GM18519 (cell line): ENCODE data around the gene UTP25.
"Not testable (repeated sequence)": the region's sequence is repeated elsewhere in the genome, so short reads cannot be mapped to it uniquely, and the experiment has no call there.

Source experiments
- ATAC-seq: cut with Tn5 transposase; IDR thresholded peaks from one replicate; pipeline ENCODE4 v1.9.1; 2021; ENCODE audit warnings: mild to moderate bottlenecking, moderate library complexity; ENCODE audit not compliant: unreplicated experiment, low FRiP score

Gene UTP25, protein sequence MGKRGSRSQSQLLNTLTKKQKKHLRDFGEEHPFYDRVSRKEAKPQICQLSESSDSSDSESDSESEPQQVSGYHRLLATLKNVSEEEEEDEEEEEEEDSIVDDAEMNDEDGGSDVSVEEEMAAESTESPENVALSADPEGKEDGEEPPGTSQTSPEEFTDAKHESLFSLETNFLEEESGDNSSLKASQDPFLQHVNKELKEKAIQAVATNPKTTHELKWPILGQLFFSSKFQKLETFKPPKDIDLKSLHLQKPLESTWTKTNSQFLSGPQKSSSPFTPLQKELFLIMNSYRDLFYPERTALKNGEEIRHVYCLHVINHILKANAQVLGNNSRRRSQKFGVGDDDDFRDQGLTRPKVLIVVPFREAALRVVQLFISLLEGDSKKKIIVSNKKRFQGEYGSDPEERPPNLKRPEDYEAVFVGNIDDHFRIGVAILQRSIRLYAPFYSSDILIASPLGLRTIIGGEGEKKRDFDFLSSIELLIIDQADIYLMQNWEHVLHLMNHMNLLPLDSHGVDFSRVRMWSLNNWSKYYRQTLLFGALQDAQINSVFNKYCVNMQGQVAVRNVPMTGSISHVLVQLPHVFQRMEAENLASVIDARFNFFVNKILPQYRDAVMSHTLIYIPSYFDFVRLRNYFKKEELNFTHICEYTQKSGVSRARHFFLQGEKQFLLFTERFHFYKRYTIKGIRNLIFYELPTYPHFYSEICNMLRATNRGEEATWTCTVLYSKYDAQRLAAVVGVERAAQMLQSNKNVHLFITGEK

DNA sequence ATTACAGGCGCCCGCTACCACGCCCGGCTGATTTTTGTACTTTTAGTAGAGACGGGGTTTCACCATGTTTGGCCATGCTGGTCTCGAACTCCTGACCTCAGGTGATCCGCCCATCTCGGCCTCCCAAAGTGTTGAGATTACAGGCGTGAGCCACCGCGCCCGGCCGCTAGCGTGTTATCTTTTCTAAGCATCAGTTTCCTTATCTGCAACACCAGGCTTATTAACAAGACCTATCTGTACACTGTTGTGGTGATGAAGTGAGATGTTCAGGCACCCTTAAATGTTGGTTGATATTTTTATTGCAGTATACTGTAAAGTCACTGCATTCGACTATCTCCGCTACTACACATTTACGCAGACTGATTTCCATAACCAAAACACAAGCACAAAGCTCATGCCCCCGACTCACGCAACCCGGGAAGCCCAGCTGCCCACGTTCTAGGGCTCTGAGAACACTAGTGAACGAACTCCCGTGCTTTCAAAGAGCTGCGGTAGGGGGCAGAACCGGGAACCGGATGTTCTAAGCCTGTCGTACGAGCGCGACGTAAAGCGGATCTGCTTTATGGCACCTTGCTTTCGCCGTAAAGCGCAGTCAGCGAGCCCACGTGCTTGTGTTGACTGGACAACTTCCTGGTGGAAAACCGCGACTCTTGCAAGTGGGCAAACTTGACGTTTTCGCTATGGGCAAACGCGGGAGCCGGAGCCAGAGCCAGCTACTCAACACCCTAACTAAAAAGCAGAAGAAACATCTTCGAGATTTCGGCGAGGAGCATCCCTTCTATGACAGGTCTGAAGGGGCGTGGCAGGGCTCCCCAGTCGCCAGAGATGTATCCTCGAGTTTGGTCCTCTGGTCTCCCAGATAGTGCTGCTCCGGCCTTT lies at the start of gene UTP25:
UTP25 (plus strand) TSS at position 589 of the 879 bp plus-strand sequence; CDS start at position 681, 92 bp downstream.
- peak; percentile 75 for ATAC-seq

DNA sequence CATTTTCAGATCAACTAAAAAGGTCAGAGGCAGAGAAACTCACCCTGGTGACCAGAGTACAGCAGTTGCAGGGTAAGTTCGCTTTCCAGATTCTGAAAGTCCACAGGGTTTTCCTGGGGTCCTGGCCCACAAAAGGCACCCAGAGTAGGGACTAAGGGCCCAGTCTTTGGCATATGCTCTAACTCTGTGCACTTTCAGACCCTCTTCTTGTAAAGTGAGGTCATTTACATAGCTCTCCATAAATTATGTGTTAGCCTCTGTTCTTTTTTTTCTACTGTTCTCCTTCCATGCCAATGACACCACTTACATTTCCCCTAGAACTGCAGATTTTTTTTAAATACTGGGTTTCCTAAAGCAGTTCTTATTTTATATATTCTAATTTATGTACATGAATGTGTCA lies 49.7 kb upstream of the UTP25 start:
- ATAC-seq = no peak

DNA sequence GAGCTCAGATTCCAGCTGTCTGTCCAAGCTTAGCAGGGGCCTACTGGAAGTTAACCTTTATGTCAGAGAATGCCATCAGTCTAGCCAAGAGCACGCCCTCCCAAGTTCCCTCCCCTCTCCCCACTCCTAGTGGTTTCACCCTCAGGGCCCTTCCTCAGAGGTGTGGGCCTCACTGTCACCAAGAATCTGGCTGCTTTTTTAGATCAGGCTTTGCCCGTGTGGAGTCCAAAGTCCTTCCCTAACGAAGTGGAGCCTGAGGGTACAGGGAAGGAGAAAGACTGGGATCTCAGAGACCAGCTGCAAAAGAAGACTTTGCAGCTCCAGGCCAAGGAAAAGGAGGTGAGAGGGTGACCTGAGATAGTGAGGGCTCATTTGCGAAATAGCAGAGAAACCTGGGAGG lies 47.5 kb upstream of the UTP25 start:
- no peak for ATAC-seq

DNA sequence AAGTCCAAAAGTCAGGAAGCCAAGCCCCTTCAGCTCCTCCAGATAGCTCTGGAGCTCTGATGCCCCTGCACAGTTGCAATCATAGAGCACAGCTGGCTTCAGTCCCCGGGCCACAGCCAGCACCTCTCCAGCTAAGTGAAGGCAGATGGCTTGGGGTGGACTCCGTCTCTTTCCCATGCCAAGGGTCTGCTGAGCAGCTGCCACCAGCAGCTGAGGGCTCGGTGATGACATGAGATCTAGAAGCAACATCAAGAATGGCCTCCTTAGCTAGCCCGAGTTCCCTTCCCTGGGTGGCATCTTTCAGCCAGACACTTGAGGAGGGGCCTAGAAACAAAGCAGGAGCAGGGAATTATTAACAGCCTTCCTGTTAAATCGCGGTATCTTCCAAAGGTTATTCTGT lies 44.4 kb upstream of the UTP25 start:
- ATAC-seq = no peak

DNA sequence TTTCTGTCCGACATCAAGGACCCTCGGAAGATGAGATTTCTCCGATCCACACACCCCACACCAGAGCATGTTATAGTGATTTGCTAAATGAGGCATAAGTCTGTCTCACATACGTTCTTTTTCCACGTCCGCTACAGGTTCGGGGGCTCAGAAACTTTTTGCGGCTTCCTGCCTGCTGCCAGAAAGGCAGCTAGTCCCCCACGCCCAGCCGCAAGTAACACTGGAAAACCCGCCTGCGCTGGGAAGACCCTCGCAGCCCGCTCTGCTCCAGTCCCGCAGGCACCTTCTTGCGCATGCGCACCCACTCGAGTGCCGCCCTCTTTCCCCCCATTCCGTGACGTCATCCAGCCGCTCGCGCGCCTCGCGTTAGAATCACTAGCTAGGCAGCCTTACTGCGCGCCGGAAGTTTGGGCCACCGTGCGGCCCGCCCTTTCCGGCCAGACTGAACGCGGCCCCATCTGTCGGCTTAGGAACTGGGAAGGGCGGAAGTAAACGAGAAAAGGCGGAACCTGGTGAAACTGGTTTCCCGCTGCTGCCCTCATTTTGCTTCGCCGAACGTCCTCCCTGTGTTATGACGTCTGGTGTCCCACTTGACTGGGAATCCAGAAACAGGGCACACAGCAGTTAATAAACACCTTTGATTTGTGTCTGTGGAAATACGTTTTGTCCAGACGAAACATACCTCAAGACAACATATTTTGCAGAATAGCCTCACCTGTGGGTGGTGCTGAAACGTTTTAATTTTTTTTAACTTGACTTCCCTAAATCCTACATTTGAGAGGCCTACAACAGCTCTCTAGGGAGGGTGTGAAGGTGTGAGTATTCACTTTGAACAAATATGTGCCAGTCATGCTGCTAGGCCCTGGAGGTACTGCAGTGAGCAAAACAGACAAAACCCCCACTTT lies 43.3 kb upstream of the UTP25 start, which contains the start of gene C1orf74:
C1orf74 (minus strand) TSS at position 295 of the 905 bp plus-strand sequence. CDS start 925 bp downstream, outside the sequence.
- ATAC-seq = peak; percentile 95

DNA sequence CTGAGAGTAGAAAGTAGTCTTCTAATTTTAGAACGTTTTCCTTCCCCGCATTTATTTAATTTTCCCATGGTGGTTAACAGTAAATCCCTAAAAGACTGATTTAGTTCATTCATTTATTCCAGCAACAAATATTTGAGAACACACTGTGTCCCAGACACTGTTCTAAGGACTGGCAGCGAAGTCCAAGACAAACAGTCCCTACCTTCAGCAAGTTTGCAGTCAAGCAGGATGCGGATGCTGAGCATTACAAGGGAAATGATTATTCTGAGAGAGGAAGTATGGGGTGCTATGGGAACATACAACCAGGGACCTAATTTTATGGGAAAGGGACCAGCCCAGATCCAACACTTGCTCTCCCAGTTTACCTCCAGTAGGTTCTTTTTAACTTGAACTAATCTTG lies 42.2 kb upstream of the UTP25 start:
- no peak for ATAC-seq

DNA sequence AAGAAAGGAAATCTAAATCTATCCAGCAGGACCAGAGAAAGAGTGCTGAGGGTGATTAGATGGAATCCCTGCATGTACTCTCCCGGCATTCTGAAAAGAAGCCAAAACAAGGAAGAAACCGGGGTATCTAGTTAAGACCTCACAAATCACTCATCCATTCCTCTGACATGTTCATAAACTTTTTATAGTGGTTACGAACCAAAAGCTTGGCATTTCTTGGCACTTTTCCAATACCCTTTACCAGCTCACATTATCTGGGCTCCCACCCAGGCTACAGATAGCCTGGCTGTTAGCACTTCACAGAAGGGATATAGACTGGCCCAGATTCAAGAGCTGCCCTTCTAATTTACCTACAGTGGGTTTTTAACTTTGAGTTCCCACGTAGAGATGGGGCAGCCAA lies 41.6 kb upstream of the UTP25 start:
- ATAC-seq = no peak

DNA sequence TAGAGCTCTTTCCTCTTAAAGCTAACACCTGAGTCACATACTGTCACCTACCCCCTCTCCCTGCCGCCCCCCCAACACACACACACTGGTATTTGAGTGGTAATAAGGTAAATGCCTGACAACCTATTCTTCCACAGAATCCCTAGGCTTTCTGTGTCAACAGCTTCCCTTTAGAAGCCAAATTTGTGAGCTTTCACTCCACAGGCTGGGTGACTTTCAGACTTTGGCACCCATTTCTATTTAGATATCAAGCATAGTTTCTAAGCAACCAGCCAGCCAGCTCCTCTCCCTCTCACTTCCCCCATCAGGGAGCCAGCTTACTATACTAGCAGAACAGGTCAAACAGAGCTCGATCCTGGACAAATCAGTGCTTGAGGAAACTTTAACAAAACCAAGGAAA lies 40.2 kb upstream of the UTP25 start:
- ATAC-seq = no peak

DNA sequence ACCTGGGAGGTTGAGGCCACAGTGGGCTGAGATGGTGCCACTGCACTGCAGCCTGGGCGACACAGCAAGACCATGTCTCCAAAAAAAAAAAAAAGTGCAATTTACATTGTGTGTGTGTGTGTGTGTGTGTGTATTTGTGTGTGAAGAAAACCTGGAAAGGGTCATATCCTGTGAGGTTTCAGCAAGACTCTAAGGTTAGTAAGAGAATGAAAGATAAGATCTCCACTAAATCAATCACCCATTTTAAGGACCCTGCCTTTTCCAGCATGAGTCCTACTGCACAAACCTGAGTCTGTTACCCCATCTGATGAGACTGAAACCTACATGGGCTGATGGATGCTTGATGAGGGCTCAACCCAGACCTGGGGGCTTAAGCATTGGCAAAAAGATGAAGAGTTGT lies 38.5 kb upstream of the UTP25 start:
- ATAC-seq = no peak

DNA sequence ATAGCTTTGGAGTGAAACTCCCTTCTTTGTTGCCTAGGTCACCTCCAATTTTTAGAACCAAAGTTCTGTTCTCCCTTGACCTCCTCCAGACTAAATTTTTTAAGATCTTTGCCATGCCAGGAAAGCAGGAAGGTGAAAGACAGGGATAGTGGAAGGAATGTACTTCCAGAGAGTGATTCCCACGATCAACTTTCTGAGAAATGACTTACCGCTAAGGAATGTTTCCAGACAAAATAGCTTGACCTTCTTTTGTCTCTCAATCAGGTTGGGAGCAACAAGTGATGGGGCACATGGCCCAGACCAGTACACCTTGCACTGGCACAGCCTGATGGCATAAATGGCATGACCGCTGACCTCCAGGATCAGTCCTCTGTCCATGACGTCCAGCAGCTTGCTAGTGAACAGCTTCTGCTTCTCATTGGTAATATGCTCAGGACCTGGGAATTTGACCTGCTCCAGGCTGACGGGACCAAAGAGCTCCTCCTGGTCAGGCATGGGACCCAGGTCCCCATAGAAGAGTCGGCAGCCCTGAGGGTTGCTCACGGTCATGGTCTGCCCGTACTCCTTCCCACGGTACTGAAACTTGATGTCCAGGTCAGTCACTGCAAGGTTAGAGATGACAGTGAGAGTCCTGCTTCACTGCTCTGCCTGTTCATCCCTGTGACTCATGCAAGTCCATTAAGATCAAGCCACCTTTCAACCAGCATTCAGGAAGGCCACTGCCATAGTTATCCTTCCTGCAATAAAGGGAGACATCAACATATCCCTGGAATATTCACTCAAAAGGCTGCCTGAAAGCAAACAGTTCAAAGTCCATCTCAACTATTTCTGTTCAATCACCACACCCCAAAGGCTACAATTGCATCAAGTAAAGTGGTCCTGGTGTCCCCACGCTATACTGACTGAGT lies 37.2 kb upstream of the UTP25 start:
- ATAC-seq = no peak

DNA sequence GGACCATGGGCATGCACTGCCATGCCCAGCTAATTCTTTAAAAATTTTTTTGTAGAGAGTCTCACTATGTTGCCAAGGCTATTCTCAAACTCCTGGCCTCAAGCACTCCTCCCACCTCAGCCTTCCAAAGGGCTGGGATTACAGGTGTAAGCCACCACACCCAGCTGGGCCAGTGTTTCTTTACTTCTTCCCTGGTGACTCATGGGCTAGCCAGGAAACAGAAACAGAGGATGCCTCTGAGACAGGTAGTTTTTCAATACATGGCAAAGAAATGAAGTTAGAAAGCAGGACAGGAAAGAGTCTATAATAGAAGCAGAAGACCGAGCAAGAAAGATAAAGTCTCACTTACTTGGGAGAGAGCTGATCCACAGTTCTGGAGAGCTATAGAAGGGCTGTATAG lies 35.9 kb upstream of the UTP25 start:
- no peak for ATAC-seq

DNA sequence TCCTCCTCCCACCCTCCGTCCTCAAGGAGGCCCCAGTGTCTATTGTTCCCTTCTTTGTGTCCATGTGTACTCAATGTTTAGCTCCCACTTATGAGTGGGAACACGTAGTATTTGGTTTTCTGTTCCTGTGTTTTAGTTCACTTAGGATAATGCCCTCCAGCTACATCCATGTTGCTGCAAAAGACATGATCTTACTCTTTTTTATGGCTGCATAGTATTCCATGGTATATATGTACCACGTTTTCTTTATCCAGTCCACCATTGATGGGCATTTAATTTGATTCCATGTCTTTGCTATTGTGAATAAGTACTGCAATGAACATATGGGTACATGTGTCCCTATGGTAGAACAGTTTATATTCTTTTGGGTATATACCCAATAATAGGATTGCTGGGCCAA lies 34.1 kb upstream of the UTP25 start:
- ATAC-seq = not testable (repeated sequence)

DNA sequence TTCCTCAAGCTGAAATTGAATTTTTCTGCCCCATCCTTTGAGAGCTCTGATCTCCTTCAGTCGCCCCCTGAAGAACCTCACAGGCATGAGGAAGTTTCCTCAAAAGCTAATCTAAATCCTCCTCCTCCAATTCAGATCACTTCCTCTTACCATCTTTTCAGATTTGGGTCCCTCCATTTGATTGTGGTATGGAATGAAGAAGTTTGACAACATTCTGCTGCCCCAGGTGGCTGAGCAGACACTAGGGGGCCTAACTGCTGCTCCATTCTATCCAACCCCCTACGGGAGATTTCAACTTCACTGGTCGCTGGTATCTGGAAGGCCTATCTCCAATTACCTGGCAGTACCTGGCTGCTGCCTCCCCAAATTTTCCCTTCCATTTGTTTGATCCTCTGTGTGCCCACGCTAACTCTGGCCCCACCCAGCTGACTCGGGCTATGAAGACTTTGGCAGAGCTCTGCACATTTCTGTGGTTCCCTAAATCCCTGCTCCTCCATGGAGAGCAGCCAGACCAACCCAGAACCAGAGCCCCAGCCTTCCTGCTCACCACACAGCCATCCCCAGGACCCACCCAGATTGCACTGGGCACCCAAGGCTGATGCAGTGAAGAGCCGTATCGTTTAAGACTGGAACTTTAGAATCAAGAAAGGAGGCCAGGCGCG lies 29.7 kb upstream of the UTP25 start:
- ATAC-seq = no peak

DNA sequence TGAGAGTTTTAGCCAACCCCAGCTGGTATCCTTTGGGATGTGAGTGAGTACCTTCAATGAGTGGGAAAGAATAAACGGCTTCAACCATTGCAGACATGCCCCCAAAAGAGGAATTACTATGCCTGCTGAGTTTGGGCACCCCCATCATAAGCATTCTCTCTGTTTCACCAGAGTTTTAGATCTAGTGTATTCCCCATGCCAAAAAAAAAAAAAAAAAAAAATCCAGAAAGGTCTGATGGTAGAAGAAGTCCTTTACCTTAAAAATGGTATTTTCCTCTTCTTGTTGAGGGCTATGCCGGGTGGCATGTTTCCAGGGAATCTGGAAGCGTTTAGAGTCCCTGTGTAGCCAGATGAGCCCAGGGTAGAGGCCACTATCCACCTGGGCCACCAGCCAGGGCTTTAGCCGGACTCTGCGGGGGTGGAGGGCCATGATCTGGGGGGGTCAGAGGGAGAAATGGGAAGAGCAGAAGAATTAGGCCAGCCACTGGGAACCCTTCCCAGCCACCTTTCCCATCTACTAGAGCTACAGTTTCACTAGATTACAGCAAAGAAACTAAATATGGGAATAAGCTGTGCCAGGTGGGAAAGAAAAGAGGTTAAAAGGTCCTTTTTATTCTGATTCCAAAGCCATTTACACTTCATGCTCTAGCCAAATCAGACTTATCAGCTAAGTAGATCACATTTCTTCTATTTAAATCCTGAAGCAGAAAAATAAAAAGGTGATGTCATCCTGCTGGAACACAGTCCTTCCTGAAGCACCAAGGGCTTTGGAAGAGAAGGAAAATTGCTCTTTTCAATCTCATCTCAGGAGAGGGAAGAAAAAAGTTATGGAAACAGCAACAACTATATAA lies 26.6 kb upstream of the UTP25 start:
- ATAC-seq = no peak

DNA sequence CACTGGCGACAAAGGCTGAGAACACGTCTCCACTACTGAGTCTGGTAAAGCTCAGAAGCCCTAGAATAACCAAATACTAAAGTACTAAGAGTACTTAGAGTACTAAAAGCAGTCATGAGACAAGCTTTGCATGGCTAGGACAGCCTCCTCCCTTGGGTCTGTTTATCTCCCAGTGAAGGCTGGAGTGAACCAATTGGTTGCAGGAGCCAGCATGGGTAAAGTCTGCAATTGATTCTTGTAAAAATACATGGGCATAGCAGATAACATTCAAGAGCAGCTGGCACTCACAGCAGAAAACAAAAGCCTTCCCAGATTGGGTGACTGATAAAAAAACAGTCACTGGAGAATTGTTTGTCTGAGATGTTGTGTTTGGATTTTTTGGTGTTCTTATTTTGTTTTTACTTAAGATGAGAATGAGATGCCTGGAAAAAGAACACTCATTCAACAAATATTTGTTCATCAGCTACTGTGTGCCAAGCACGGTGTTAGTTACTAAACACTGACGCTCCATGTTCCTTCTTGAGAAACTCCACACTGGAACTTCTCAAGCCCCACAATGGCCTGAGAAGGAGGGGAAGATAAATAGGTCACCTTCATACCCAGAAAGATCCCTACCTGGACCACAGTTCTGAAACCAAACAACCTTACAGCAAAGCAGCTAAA lies 25.5 kb upstream of the UTP25 start:
- ATAC-seq = no peak

DNA sequence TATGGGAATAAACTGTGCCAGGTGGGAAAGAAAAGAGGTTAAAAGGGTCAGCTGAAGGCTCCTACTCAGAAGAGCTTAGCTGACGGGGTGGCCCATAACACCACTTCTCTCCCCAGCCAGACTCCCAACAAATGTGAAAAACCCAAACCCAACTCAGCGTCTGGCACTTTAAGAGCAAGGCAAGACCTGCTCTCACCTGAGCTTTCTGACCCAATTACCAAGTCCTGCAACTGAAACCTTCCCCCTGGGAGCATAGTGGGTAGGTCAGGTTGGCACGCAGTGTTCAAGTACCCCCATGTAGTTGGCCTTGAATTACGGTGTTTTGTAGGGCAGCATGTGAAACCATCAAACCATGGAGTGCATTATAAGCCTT lies 25.0 kb upstream of the UTP25 start:
- ATAC-seq = no peak

DNA sequence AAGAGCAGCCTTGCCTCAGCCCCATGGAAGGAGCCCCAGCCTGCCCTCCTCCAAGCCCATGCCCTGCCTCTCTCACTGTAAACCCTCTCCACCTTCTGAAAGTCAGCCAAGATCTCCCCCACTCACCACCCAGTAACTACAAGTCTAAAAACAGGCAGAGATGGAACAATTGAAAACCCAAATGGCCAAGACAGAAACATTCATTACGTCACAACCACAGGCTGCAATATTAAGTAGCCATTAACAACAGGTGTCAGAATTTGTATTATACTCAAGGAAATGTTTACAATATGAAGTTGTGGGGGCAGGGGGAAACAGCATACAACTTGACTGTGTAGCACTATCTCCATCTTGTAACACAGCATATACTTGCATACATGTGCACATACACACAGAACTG lies 24.2 kb upstream of the UTP25 start:
- no peak for ATAC-seq
